HUES48 (cell line): ENCODE data around the gene ADD3.
"Not testable (repeated sequence)": the region's sequence is repeated elsewhere in the genome, so short reads cannot be mapped to it uniquely, and the experiment has no call there.

Experiments used
- H3K27ac ChIP-seq: one replicate; pipeline ENCODE4 v1.7.0; 2013; ENCODE audit warnings: low read depth, low read length, inconsistent platforms
- H3K27me3 ChIP-seq: 2 replicates; pipeline ENCODE4 v1.6.1; 2013; ENCODE audit warnings: mild to moderate bottlenecking, low read length; ENCODE audit not compliant: control insufficient read depth, insufficient read depth
- H3K36me3 ChIP-seq: 2 replicates; pipeline ENCODE4 v1.6.1; 2013; ENCODE audit warnings: low read length; ENCODE audit not compliant: control insufficient read depth, insufficient read depth
- H3K4me1 ChIP-seq: 2 replicates; pipeline ENCODE4 v1.6.1; 2013; ENCODE audit warnings: mild to moderate bottlenecking, low read length; ENCODE audit not compliant: control insufficient read depth, insufficient read depth
- H3K4me3 ChIP-seq: 2 replicates; pipeline ENCODE4 v1.5.1; 2013; ENCODE audit warnings: mild to moderate bottlenecking, low read depth, low read length
- H3K9ac ChIP-seq: 2 replicates; pipeline ENCODE4 v1.6.1; 2013; ENCODE audit warnings: mild to moderate bottlenecking, low read depth, low read length, moderate library complexity
- H3K9me3 ChIP-seq: 2 replicates; pipeline ENCODE4 v1.6.1; 2013; ENCODE audit warnings: low read length; ENCODE audit not compliant: control insufficient read depth, insufficient read depth

ADD3 gene

DNA sequence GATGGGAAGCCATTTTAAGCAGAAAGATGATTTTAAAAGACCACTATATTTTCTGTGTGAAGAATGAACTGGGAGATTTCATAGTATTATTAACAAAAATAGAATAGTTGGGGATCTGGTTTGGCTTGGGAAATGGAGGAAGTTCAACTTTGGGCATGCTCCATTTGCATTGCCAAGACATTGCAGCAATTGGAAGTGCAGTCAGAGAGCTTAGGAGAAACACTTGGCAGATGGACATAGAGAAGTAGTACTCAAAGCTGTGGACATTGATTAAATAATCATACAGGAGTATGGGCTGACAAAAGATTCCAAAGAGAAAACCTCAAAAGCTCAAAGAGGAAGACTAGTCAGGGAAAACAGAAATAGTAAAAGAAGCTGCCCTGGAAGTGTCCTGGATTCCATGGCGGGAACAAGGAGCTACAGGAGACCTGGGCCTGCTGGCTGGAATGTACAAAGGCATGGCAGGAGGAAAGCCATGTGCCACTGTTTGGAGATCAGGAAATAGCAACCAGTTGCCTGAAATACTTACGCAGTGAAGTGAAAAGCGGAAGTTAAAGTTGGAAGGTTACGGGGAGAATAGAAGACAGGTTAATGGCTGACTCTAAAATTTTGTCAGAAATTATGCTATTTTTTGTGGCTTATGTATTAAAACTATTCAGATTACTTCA, 106.0 kb downstream of the ADD3 start:
- Histone ChIP-seq H3K27me3 (no peaks in the 10 kb centered on the region), H3K9ac (no peak overlapping the region), H3K9me3 (no peaks in the 10 kb centered on the region), H3K36me3 (peaks cover 47% of the 10 kb centered on the region), H3K4me1 (no peaks in the 10 kb centered on the region), H3K27ac (no peak overlapping the region), H3K4me3 (no peak overlapping the region)

DNA sequence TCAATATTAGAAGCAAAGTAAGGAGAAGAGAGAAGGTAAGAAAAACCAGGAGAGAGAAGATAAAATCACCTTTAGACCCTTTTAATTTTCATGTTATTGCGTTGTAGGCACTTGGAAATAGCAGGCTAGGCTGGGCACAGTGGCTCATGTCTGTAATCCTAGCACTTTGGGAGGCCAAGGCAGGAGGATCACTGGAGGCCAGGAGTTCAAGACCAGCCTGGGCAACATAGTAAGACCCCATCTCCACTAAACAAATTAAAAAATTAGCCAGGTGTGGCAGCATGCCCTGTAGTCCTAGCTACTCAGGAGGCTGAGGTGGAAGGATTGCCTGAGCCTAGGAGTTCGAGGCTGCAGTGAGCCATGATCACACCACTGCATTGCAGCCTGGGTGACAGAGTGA, 106.9 kb downstream of the ADD3 start:
- not testable (repeated sequence) for H3K4me1 ChIP-seq, H3K9me3 ChIP-seq, H3K9ac ChIP-seq, H3K4me3 ChIP-seq, H3K27ac ChIP-seq, H3K27me3 ChIP-seq
- peaks cover 56% of the 10 kb centered on the region for H3K36me3 ChIP-seq

DNA sequence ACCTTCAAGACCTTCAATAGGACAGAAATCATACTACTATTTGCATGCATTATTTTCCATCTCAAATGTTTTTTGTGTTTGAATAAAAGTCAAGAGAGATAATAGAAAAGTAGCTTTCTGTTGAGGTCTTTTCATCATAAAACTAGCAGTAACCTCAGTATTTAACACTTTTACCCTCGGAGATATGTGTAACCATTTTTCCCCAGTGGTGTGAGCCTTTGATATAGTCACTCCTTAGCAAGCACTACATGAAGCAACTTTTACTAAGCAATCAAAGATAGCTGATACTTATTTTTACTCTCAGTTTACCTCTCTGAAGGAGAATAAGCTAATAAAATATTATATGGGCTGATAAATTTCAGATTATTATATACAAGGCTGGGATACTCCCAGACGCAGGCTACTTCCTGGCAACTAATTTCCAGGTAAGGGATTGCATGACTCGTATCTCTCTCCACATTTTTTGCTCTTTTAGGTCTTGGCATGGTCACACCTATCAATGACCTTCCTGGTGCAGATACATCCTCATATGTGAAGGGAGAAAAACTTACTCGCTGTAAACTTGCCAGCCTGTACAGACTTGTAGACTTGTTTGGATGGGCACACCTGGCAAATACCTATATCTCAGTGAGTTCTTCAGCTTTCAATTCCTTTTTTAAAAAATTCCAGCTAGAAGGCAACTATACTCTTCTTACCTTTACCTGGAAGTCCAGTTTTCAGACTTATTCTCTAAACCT, 108.2 kb downstream of the ADD3 start:
- Histone ChIP-seq H3K9ac (no peak overlapping the region), H3K9me3 (no peaks in the 10 kb centered on the region), H3K27ac (no peak overlapping the region), H3K4me3 (no peak overlapping the region), H3K4me1 (no peaks in the 10 kb centered on the region), H3K36me3 (peaks cover 58% of the 10 kb centered on the region), H3K27me3 (no peaks in the 10 kb centered on the region)

DNA sequence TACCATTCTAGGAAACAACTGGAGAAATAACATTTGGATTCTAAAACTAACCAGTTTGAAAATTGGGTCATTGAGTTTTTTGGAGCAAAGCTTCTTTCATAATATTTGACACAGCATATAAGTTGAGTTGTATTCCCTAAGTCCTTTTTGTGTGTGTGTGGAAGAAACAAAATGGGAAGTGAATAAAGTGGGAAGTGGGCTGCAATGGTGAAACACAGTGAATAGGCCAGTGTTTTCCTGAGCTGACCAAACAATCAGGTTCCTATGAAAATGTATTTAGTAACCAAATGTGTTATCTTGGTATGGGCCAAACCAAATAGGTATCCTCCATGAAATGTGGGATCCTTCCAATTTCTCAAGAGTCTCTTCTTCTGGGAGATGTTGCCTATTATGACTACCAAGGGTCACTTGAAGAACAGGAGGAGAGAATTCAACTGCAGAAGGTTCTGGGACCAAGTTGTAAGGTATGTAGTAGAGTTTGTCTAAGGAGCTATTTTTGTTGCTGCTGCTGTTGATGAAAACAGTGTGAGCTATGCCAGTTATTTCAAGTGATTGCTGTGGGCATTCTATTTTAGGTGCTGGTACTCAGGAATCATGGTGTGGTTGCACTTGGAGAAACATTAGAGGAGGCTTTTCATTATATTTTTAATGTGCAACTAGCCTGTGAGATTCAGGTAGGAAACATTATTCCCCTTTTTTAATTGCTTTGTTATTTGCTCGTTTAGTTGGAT, 111.3 kb downstream of the ADD3 start:
- Histone ChIP-seq H3K4me3 (no peak overlapping the region), H3K9ac (no peak overlapping the region), H3K27me3 (no peaks in the 10 kb centered on the region), H3K4me1 (no peaks in the 10 kb centered on the region), H3K27ac (no peak overlapping the region), H3K9me3 (no peaks in the 10 kb centered on the region), H3K36me3 (peaks cover 69% of the 10 kb centered on the region)

DNA sequence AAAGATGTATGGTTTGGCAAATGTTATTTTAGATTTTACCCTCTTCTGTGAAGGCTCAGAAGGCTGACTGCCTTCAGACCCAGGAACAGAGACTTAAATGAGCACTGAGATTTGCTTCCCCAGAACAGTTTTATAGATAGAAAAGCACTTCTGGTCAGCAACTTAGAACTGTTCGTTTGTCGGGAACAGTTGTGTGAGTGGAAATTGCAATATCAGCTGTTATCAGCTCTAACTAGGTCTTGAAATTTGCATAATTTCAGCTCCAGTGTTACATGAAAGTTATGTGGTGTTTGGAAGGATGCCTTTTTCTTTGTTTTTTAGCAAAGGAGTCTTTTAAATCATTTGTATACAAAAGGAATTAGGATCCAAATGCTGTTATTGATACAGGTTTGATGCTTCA, 115.8 kb downstream of the ADD3 start:
- no peaks in the 10 kb centered on the region for H3K9me3 ChIP-seq
- H3K4me3 ChIP-seq, result no peak overlapping the region
- H3K27ac ChIP-seq, result no peak overlapping the region
- no peaks in the 10 kb centered on the region for H3K4me1 ChIP-seq
- no peak overlapping the region for H3K9ac ChIP-seq
- no peaks in the 10 kb centered on the region for H3K27me3 ChIP-seq
- peaks cover 68% of the 10 kb centered on the region for H3K36me3 ChIP-seq

DNA sequence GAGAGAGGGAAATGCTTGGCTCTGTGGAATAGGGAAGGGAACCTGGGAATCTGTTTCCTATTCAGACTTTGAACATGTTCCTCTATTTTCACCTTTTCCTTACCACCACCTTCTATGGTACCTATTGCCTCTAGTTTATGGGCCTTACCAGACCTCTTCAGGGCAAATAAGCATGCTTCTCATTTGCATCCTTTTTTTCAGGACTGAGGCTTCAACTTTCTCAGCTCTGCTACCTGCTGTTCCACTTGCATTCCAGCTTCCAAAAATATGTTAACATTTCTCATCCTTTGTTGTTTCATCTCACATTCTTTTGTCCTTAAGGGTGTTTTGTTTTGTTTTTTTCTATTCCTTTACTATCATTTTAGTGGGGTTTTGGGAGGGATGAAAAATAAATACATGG, 121.7 kb downstream of the ADD3 start:
- Histone ChIP-seq H3K36me3 (peaks cover 67% of the 10 kb centered on the region), H3K4me3 (no peak overlapping the region), H3K27me3 (no peaks in the 10 kb centered on the region), H3K9me3 (no peaks in the 10 kb centered on the region), H3K9ac (no peak overlapping the region), H3K4me1 (0 out of 2 replicates have a peak, but pooled peaks cover 4% of the 10 kb centered on the region), H3K27ac (no peak overlapping the region)

DNA sequence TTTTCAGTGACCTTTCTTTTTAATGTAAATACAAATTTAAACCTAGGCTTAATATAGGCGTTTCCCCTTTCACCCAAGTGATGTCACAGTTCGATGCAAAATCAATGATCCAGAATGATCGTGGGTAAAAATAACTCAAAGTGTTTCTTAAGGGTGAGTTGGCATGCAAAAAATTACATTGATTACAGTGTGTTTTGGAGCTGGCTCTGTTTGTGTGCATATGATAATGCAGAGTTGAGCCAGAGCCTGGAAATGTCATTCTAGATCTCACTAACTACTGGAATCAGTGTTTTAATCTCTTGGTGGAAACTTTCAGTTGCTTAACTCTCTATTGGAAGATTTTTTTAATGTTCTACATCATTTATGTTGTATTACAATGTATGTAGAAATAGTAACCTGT, 127.1 kb downstream of the ADD3 start:
- no peaks in the 10 kb centered on the region for H3K9me3 ChIP-seq
- no peaks in the 10 kb centered on the region for H3K27me3 ChIP-seq
- H3K9ac ChIP-seq, result no peak overlapping the region
- peaks cover 5% of the 10 kb centered on the region; the same call in 1 of the 2 replicates for H3K4me1 ChIP-seq
- H3K27ac ChIP-seq, result no peak overlapping the region
- no peak overlapping the region for H3K4me3 ChIP-seq
- H3K36me3 ChIP-seq, result peaks cover 48% of the 10 kb centered on the region

GRCh38 chr10:110135836-110136235, 128.1 kb downstream of the ADD3 start:
- peaks cover 40% of the 10 kb centered on the region for H3K36me3 ChIP-seq
- not testable (repeated sequence) for H3K9ac ChIP-seq, H3K4me1 ChIP-seq, H3K4me3 ChIP-seq, H3K27me3 ChIP-seq, H3K27ac ChIP-seq, H3K9me3 ChIP-seq

GRCh38 chr10:110137142-110137545, 129.4 kb downstream of the ADD3 start:
- no peak overlapping the region for H3K4me3 ChIP-seq
- H3K36me3 ChIP-seq, result peaks cover 27% of the 10 kb centered on the region
- H3K9ac ChIP-seq, result no peak overlapping the region
- no peaks in the 10 kb centered on the region for H3K27me3 ChIP-seq
- peaks cover 5% of the 10 kb centered on the region; the same call in 1 of the 2 replicates for H3K4me1 ChIP-seq
- no peaks in the 10 kb centered on the region for H3K9me3 ChIP-seq
- H3K27ac ChIP-seq, result no peak overlapping the region

GRCh38 chr10:110138197-110138812, 130.5 kb downstream of the ADD3 start:
- Histone ChIP-seq H3K4me1 (peaks cover 5% of the 10 kb centered on the region; the same call in 1 of the 2 replicates), H3K9me3 (no peaks in the 10 kb centered on the region), H3K27me3 (no peaks in the 10 kb centered on the region; the same call in 1 of the 2 replicates), H3K36me3 (peaks cover 17% of the 10 kb centered on the region), H3K27ac (no peak overlapping the region), H3K9ac (no peak overlapping the region), H3K4me3 (no peak overlapping the region)
